ENCODE results near the gene RNF182.

The RNF182 gene

GRCh38 chr6:13915561-13916229 is 9.1 kb upstream of the RNF182 start:
- TF ChIP-seq TAF1 (IDR thresholded peaks at IDR 0.05; ENCODE audit: low read depth): no peak
- TF ChIP-seq FOXM1 (IDR thresholded peaks at IDR 0.05; ENCODE audit: borderline replicate concordance, low read depth): no peak
- TF ChIP-seq MAX (IDR thresholded peaks at IDR 0.05): no peak
- no peak for TF ChIP-seq CREB1 (IDR thresholded peaks at IDR 0.05; ENCODE audit: low read depth)
- no peak for TF ChIP-seq EP300 (IDR thresholded peaks at IDR 0.05; ENCODE audit: borderline replicate concordance)
- TF ChIP-seq YY1 (IDR thresholded peaks at IDR 0.05; ENCODE audit: low read depth): no peak
- no peak for TF ChIP-seq NFIC (IDR thresholded peaks at IDR 0.05)
- TF ChIP-seq ZBTB7A (IDR thresholded peaks at IDR 0.05; ENCODE audit: low read depth): no peak
- no peak for TF ChIP-seq TEAD4 (IDR thresholded peaks at IDR 0.05)
- TF ChIP-seq CEBPB (IDR thresholded peaks at IDR 0.05): no peak
- TF ChIP-seq RAD21 (IDR thresholded peaks at IDR 0.05; ENCODE audit: low read depth): no peak
- no peak for TF ChIP-seq TCF12 (IDR thresholded peaks at IDR 0.05; ENCODE audit: low read depth)
- no peak for TF ChIP-seq REST (IDR thresholded peaks at IDR 0.05; ENCODE audit: low read depth)
- no peak for TF ChIP-seq EGR1 (IDR thresholded peaks at IDR 0.05)

- TF ChIP-seq ZBTB7A (IDR thresholded peaks at IDR 0.05; ENCODE audit: low read depth) (no peak), EGR1 (IDR thresholded peaks at IDR 0.05) (no peak), USF1 (IDR thresholded peaks at IDR 0.05) (no peak), TCF12 (IDR thresholded peaks at IDR 0.05; ENCODE audit: low read depth) (no peak), CEBPB (IDR thresholded peaks at IDR 0.05) (no peak)
Observed at GRCh38 chr6:13916230-13916944, 8.4 kb upstream of the RNF182 start.

GRCh38 chr6:13917141-13917540 is 7.6 kb upstream of the RNF182 start:
- TF ChIP-seq FOXM1 (IDR thresholded peaks at IDR 0.05; ENCODE audit: borderline replicate concordance, low read depth): no peak
- TF ChIP-seq TCF12 (IDR thresholded peaks at IDR 0.05; ENCODE audit: low read depth): no peak
- TF ChIP-seq REST (IDR thresholded peaks at IDR 0.05; ENCODE audit: low read depth): no peak
- TF ChIP-seq CEBPB (IDR thresholded peaks at IDR 0.05): no peak
- TF ChIP-seq TAF1 (IDR thresholded peaks at IDR 0.05; ENCODE audit: low read depth): no peak
- TF ChIP-seq CREB1 (IDR thresholded peaks at IDR 0.05; ENCODE audit: low read depth): no peak
- no peak for TF ChIP-seq EGR1 (IDR thresholded peaks at IDR 0.05)

- TF ChIP-seq REST (IDR thresholded peaks at IDR 0.05; ENCODE audit: low read depth): no peak
- TF ChIP-seq TEAD4 (IDR thresholded peaks at IDR 0.05): no peak
- TF ChIP-seq FOXM1 (IDR thresholded peaks at IDR 0.05; ENCODE audit: borderline replicate concordance, low read depth): no peak
- no peak for TF ChIP-seq EGR1 (IDR thresholded peaks at IDR 0.05)
- TF ChIP-seq TAF1 (IDR thresholded peaks at IDR 0.05; ENCODE audit: low read depth): no peak
- TF ChIP-seq NFIC (IDR thresholded peaks at IDR 0.05): no peak
- no peak for TF ChIP-seq MAX (IDR thresholded peaks at IDR 0.05)
- no peak for TF ChIP-seq CEBPB (IDR thresholded peaks at IDR 0.05)
- no peak for TF ChIP-seq TCF12 (IDR thresholded peaks at IDR 0.05; ENCODE audit: low read depth)
- TF ChIP-seq EP300 (IDR thresholded peaks at IDR 0.05; ENCODE audit: borderline replicate concordance): no peak
- no peak for TF ChIP-seq CREB1 (IDR thresholded peaks at IDR 0.05; ENCODE audit: low read depth)
- no peak for TF ChIP-seq RAD21 (IDR thresholded peaks at IDR 0.05; ENCODE audit: low read depth)
- no peak for TF ChIP-seq YY1 (IDR thresholded peaks at IDR 0.05; ENCODE audit: low read depth)
- TF ChIP-seq ZBTB7A (IDR thresholded peaks at IDR 0.05; ENCODE audit: low read depth): no peak
- TF ChIP-seq USF1 (IDR thresholded peaks at IDR 0.05): no peak
Observed at GRCh38 chr6:13918686-13919250, 6.0 kb upstream of the RNF182 start.
